Effector memory CD8-positive, alpha-beta T cell (primary cell): Measurements from ENCODE around the gene TKTL1.
A peak's percentile ranks its signal among the peaks of the same experiment; 100 is the strongest.

ENCODE experiments used
- ATAC-seq: fragments of 150-1000 bp; cut with Tn5 transposase; replicated peaks from 2 replicates; pipeline ENCODE4 v1.10.0; 2021; ENCODE audit warnings: mild to moderate bottlenecking, moderate library complexity
- DNase-seq, 3 experiments: peaks; one replicate each; pipeline ENCODE4 v3.0.0; 2021
- H3K27ac Mint-ChIP-seq, 2 donors: one replicate each; pipeline ENCODE4 v1.8.0; 2022; ENCODE audit warnings: mild to moderate bottlenecking in 2 of 2, mixed read lengths in 2 of 2, moderate library complexity in 2 of 2
- H3K27me3 Mint-ChIP-seq, 2 donors: one replicate each; pipeline ENCODE4 v1.8.0; 2022; ENCODE audit warnings: mixed read lengths in 2 of 2
- H3K36me3 Mint-ChIP-seq: one replicate; pipeline ENCODE4 v1.8.0; 2022; ENCODE audit warnings: mild to moderate bottlenecking, moderate library complexity, mixed read lengths; ENCODE audit not compliant: insufficient read depth
- H3K4me1 Mint-ChIP-seq, 2 donors: one replicate each; pipeline ENCODE4 v1.8.0; 2022; ENCODE audit warnings: low read depth in 2 of 2, mixed read lengths in 2 of 2
- H3K4me3 Mint-ChIP-seq, 2 donors: one replicate each; pipeline ENCODE4 v1.8.0; 2022; ENCODE audit warnings: mild to moderate bottlenecking in 2 of 2, mixed read lengths in 2 of 2, moderate library complexity in 2 of 2
- H3K9me3 Mint-ChIP-seq, 2 donors: one replicate each; pipeline ENCODE4 v1.8.0; 2022; ENCODE audit warnings: mixed read lengths in 2 of 2

The TKTL1 gene

DNA sequence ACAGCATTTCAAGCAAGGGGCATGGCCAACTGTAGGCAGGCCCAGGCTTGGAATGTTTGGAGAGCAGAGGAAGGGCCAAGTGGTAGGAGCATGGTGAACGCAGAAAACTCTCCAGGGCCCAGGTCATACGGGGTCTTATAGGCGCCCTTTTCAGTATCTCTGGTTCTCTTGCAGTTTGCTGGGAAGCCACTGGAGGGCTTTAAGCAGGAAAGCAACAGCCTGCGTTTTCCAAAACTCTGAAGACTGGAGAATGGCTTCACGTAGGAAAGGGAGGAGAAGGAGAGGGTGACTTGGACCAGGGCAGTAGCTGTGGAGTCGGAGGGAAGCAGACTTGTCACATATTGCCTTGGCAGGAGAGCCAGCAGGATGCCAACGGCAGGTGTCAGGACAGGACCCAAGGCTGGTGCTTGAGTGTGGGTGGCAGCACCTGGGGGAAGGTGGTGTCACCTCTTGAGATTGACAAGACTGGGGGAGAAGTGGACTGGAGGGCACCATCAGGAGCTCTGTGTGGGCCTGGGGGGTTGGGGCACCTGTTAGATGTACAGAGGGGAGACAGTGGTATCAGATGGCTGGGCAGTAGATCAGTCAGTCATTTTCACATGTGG, 21.9 kb downstream of the TKTL1 start:
- Mint-ChIP-seq H3K4me1 (peaks cover 30 to 32% of the 10 kb centered on the region in 2 donors), H3K36me3 (peaks cover 6% of the 10 kb centered on the region)

DNA sequence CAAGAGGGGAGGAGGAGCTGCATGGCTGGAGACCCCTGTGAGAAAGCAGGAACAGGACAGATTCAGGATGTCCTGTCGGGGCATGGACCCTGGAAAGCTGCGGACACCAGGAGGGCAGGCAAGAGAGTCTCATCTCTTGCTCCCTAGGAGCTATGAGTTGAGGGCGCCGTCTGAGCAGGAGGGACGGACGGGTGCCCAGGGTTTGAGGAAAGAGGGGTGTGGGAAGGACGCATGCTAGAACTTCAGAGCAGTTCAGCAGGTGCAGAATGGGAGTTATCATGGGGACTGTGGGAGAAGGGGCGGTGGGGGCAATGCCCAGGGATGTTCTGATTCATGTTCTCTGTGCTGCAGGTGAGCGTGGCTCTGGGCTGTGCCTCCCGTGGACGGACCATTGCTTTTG, 24.8 kb downstream of the TKTL1 start:
- no peak overlapping the region for H3K27ac Mint-ChIP-seq
- peak overlapping the region in 1 of 2 donors; percentile 41 for H3K4me3 Mint-ChIP-seq
- ATAC-seq (no peak), DNase-seq (no peak)
- H3K9me3 Mint-ChIP-seq, result no peaks in the 10 kb centered on the region
- peaks cover 6% of the 10 kb centered on the region for H3K36me3 Mint-ChIP-seq
- no peaks in the 10 kb centered on the region for H3K27me3 Mint-ChIP-seq
- H3K4me1 Mint-ChIP-seq, result peaks cover 19 to 21% of the 10 kb centered on the region in 2 donors

More for the DNA sequence above, 21.9 kb downstream of the TKTL1 start:
- ATAC-seq, result no peak
- no peak overlapping the region for H3K4me3 Mint-ChIP-seq
- no peaks in the 10 kb centered on the region for H3K27me3 Mint-ChIP-seq
- no peak overlapping the region for H3K27ac Mint-ChIP-seq
- DNase-seq, result no peak
- H3K9me3 Mint-ChIP-seq, result no peaks in the 10 kb centered on the region

DNA sequence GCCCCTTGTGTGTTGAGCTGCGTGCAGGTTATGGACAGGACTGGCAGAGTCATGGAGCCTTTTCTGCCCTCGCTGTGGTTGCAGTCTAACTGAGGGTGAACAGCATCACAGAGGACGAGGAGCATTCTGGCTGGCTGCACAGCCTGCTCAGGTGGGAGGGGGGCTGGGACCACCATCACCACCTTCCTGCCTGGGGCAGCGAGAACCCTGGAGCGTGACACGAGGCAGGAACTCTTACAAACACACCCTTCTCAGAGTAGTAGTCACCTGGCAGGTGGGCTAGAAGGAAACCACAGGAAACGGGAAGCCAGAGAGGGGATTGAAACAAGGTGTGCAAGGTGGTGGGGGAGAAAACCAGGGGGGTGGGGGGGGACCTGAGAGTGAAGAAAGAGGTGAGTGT, 25.6 kb downstream of the TKTL1 start:
- H3K27ac Mint-ChIP-seq, result peak overlapping the region; percentile 46 to 60
- H3K9me3 Mint-ChIP-seq, result no peaks in the 10 kb centered on the region
- no peaks in the 10 kb centered on the region for H3K27me3 Mint-ChIP-seq
- no peak for DNase-seq
- H3K4me3 Mint-ChIP-seq, result peak overlapping the region in 1 of 2 donors; percentile 19
- ATAC-seq, result no peak
- H3K4me1 Mint-ChIP-seq, result peaks cover 23% of the 10 kb centered on the region in 2 donors
- H3K36me3 Mint-ChIP-seq, result peaks cover 6% of the 10 kb centered on the region

DNA sequence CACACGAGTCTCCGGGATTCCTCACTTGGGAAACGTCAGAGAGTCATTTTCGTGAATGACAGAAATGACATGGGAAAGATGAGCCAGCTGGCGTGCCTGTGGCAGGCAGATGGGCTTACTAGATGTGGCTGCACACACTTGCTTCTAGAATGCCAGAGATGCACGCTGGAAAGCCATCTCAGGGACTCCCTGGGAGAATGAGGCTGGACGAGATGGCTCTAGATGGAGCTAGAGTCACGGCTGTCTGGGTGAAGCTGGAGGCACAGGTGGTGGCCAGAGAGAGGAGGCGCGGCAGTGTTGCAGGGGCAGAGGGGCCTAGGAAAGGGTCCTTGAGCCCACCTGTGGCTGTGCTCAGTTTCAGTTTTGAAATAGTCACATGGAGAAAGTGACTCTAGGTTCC, 26.0 kb downstream of the TKTL1 start:
- Mint-ChIP-seq H3K27me3 (no peaks in the 10 kb centered on the region), H3K36me3 (peaks cover 5% of the 10 kb centered on the region), H3K4me1 (peaks cover 27% of the 10 kb centered on the region in 2 donors), H3K4me3 (no peak overlapping the region), H3K27ac (peak overlapping the region; percentile 46 to 60), H3K9me3 (no peaks in the 10 kb centered on the region)
- no peak for DNase-seq
- ATAC-seq, result no peak

DNA sequence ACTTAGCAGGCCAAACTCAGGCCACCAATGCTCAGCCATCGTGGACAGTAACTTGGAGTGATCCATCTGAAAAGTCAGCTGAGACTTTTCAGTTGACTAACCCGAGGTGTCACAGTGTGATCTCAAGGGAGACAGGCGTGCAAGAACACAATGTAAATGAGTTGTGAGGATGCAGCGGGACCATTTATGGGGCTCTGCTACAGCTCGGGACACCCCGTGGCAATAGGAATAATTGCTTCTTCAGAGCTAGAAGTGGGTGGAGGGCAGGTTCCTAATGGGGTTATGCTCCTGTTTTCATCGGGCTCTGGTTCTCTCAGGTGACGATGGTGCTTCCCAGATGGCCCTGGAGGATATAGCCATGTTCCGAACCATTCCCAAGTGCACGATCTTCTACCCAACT, 27.3 kb downstream of the TKTL1 start:
- Mint-ChIP-seq H3K27ac (no peak overlapping the region), H3K9me3 (no peaks in the 10 kb centered on the region), H3K4me3 (no peak overlapping the region), H3K36me3 (no peaks in the 10 kb centered on the region), H3K27me3 (no peaks in the 10 kb centered on the region), H3K4me1 (peaks cover 33% of the 10 kb centered on the region in 2 donors)
- ATAC-seq (no peak), DNase-seq (no peak)

DNA sequence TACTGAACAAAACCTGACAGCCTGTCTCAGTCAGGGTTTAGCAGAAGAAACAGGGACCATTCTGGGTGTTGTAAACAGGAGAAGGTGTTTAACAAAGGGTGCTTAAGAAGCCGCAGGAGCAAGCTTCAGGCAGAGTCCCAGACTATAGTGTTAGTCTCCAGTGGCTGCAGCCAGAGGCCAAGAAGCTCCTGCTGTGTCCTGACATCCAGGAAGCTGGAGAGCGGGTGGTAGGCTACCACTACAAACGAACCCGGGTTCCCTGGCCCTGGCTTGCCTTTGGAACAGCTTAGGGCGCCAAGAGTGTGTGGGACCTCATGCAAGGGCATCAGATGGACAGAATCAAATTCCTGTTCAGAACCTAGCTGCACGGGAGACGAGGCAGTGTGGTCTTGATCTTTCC, 27.9 kb downstream of the TKTL1 start:
- H3K27me3 Mint-ChIP-seq, result no peaks in the 10 kb centered on the region
- ATAC-seq (no peak), DNase-seq (no peak)
- H3K4me3 Mint-ChIP-seq, result no peak overlapping the region
- H3K27ac Mint-ChIP-seq, result no peak overlapping the region
- peaks cover 34 to 36% of the 10 kb centered on the region in 2 donors for H3K4me1 Mint-ChIP-seq
- no peaks in the 10 kb centered on the region for H3K36me3 Mint-ChIP-seq
- H3K9me3 Mint-ChIP-seq, result no peaks in the 10 kb centered on the region

DNA sequence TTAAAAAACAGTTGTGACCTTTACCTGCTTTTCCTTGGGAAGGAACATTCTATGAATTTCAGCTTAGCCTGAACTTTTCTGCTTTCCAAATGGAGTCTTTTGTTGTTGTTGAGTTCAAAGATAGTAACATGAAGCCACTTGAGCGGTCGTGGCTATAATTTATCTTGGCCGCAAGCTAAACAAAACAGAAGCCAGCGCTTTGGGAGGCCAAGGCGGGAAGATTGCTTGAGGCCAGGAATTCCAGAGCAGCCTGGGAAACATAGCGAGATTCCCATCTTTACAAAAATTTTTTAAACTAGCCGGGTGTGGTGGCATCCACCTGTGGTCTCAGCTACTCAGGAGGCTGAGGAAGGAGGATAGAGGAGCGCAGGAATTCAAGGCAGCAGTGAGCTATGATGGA, 29.9 kb downstream of the TKTL1 start:
- H3K9me3 Mint-ChIP-seq, result no peaks in the 10 kb centered on the region
- peak overlapping the region; percentile 63 to 69 for H3K27ac Mint-ChIP-seq
- H3K4me3 Mint-ChIP-seq, result no peak overlapping the region
- ATAC-seq (no peak), DNase-seq (no peak)
- no peaks in the 10 kb centered on the region for H3K27me3 Mint-ChIP-seq
- peaks cover 3% of the 10 kb centered on the region for H3K36me3 Mint-ChIP-seq
- peaks cover 29 to 34% of the 10 kb centered on the region in 2 donors for H3K4me1 Mint-ChIP-seq

DNA sequence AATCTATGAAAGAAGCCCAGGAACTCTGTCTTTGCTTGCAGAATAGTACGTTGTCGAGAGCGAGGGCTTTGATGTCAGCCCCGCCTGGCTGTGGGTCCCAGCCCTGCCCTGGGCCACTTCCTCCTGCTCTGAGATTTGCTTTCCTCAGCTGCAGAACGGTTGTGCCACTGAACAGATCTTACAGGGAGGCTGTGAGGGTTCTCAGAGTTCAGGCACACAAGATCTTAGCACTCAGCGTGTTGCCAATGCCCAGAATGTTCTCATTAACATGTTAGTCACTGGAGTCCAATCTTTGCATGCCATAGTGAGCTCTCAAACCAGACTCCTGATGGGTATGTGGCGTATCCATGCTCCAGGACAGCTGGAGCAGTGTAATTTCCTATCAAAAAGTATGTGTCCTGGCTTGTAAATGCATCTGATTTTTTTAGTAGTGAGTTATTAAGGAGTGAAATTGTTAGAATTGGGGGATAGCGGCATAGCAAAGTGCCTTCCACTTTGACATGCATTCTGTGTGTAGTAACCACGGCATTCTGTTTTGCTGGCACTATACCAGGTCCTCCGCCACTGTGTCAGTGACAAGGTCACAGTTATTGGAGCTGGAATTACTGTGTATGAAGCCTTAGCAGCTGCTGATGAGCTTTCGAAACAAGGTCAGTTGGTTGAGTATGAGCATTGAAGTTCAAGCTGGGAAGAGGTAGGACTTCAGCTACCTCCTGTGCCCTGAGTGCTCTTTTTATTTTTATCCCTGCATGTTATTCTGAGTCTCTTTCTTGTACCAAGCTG, 31.6 kb downstream of the TKTL1 start:
- peak in 2 of 3 experiments; percentile 29 to 39 for DNase-seq
- no peaks in the 10 kb centered on the region for H3K9me3 Mint-ChIP-seq

DNA sequence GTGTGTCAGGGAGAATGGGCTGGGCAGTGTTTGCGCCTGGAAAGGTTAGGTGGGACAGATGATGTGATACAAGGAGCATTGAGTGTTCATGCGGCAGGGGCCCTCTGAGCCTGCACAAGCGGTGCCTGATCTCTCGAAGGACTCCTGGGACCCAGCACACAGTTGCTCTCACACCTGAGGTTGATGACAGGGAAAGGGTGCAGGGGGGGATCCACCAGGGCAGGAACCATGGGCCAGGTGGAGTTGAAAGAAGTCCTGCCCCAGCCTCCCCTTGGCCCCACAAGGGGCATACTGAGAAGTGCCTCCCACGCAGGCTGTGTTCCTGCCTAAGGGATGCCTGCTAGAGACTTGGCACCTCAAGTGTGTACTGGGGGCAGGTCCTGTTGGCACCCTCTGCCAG, 33.1 kb downstream of the TKTL1 start:
- Mint-ChIP-seq H3K9me3 (no peaks in the 10 kb centered on the region), H3K27ac (peak overlapping the region in 1 of 2 donors; percentile 46), H3K27me3 (no peaks in the 10 kb centered on the region), H3K4me3 (no peak overlapping the region), H3K4me1 (peaks cover 25 to 29% of the 10 kb centered on the region in 2 donors), H3K36me3 (peaks cover 3% of the 10 kb centered on the region)
- ATAC-seq (no peak), DNase-seq (no peak)

More for the DNA sequence above, 31.6 kb downstream of the TKTL1 start:
- Mint-ChIP-seq H3K27ac (peak overlapping the region in 1 of 2 donors; percentile 79), H3K4me1 (peaks cover 24 to 27% of the 10 kb centered on the region in 2 donors), H3K36me3 (peaks cover 3% of the 10 kb centered on the region), H3K27me3 (no peaks in the 10 kb centered on the region), H3K4me3 (peak overlapping the region; percentile 65)
- peak; percentile 98 for ATAC-seq

DNA sequence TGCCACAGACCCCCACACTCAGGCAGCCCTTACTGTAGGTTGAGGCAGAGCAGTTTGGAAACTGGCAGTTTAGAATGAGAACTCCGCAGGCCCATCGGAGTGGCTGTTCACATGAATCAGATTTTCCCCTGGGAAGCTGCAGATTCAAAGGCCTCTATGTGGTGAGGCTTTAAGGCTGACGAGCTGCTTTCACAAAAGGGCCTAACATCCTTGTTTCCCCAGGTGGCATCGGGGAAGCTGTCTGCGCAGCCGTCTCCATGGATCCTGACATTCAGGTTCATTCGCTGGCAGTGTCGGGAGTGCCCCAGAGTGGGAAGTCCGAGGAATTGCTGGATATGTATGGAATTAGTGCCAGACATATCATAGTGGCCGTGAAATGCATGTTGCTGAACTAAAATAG, 33.7 kb downstream of the TKTL1 start:
- H3K4me3 Mint-ChIP-seq, result no peak overlapping the region
- peaks cover 3% of the 10 kb centered on the region for H3K36me3 Mint-ChIP-seq
- DNase-seq (no peak), ATAC-seq (no peak)
- H3K27me3 Mint-ChIP-seq, result no peaks in the 10 kb centered on the region
- no peaks in the 10 kb centered on the region for H3K9me3 Mint-ChIP-seq
- no peak overlapping the region for H3K27ac Mint-ChIP-seq
- H3K4me1 Mint-ChIP-seq, result peaks cover 29 to 33% of the 10 kb centered on the region in 2 donors

DNA sequence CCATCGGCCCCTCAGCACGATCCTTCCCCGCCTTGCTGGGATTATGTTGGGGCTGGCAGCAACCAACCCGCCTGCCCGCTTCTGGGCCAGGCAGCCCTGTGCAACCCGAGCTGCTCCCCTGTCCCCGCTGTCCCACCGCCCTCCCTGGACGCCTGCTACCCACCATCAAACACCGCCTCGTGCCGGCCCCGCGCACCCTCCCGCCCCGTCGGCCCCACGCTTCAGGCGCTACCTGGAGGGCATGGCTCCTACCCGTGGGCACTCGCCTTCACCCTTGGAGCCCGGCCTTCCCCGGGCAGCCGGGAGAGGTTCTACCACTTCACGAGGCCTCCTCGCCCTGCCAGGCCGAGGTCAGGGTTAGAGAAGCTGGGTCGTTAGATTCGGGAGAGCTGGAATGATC, 37.0 kb downstream of the TKTL1 start:
- Mint-ChIP-seq H3K4me1 (peaks cover 11 to 23% of the 10 kb centered on the region in 2 donors), H3K27me3 (no peaks in the 10 kb centered on the region), H3K27ac (no peak overlapping the region), H3K36me3 (peaks cover 3% of the 10 kb centered on the region), H3K4me3 (no peak overlapping the region), H3K9me3 (no peaks in the 10 kb centered on the region)
- ATAC-seq (no peak), DNase-seq (no peak)

DNA sequence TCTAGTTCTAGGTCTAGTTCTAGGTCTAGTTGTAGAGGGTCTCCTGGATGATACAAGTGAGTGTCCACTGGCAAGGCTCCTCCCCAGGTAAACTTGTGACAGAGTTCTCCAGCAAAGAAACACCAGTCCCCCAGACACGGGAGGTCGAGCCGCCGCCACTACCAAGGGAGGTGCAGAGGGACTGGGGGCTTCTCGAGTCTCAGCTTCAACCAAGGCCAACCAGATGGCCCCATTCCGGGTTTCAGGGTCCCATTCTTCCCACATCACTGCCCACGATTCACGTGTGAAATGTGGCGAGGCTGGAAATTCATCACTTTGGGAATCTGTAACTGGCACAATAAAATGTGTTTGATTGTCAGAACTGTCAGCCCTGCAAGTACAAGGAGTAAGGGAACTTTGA, 37.5 kb downstream of the TKTL1 start:
- H3K27ac Mint-ChIP-seq, result no peak overlapping the region
- ATAC-seq (no peak), DNase-seq (no peak)
- H3K27me3 Mint-ChIP-seq, result no peaks in the 10 kb centered on the region
- peaks cover 3% of the 10 kb centered on the region for H3K36me3 Mint-ChIP-seq
- H3K4me1 Mint-ChIP-seq, result peaks cover 9 to 18% of the 10 kb centered on the region in 2 donors
- H3K4me3 Mint-ChIP-seq, result no peak overlapping the region
- no peaks in the 10 kb centered on the region for H3K9me3 Mint-ChIP-seq

DNA sequence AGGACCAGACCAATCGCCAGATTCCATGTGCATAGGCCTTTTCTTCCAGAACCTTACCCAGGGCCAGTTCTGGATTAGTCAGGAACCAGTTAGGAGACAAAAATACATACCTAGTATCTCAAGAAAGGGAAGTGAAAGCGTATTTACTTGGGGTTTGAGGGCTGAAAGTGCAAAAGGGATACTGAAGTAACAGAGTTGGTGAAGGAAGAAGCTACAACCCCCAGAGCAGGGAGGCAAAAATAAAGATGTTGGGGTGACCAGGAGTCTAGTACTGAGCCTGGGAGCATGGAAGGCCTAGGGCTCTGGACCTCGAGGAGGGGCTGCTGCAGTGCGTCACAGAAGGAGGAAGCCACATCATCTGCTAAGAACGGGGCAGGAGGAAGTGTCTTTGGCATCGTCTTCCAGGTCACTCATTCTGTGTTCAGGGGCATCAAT, 38.3 kb downstream of the TKTL1 start:
- DNase-seq (no peak), ATAC-seq (peak; percentile 22)
- H3K36me3 Mint-ChIP-seq, result peaks cover 3% of the 10 kb centered on the region
- H3K4me3 Mint-ChIP-seq, result peak overlapping the region in 1 of 2 donors; percentile 36
- H3K9me3 Mint-ChIP-seq, result no peaks in the 10 kb centered on the region
- H3K4me1 Mint-ChIP-seq, result peaks cover 5 to 15% of the 10 kb centered on the region in 2 donors
- peak overlapping the region; percentile 49 to 87 for H3K27ac Mint-ChIP-seq
- no peaks in the 10 kb centered on the region for H3K27me3 Mint-ChIP-seq

DNA sequence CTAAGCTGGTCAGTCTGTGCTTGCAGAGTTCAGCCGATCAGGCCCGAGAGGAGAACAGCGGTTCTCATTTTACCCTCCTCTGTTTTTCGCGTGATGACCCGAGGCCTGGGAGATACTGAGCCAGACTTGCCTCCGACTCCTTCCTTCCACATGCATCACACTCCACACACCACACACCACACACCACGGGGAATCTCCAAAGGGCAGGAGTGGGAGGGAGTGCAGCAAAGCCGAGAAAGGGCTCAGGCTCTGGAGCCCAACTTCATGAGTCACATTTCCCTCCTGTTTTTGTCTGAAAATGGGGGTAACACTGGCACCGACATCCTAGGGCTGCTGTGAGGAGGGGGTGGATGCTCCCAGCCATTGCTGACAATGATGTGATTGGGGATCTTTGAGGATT, 38.9 kb downstream of the TKTL1 start:
- Mint-ChIP-seq H3K27me3 (no peaks in the 10 kb centered on the region), H3K4me3 (no peak overlapping the region), H3K4me1 (peaks cover 5 to 15% of the 10 kb centered on the region in 2 donors), H3K9me3 (no peaks in the 10 kb centered on the region), H3K27ac (peak overlapping the region in 1 of 2 donors; percentile 87), H3K36me3 (peaks cover 3% of the 10 kb centered on the region)
- ATAC-seq (no peak), DNase-seq (no peak)
